Mucosa of gallbladder (tissue), 1 donor: ENCODE results near the gene USF3. TPM values are rescaled to one million over a fixed set of nuclear protein-coding genes. Genes with fewer than 3 reads are reported as not detected.

ENCODE experiments used
- DNase-seq: peaks from one replicate; pipeline ENCODE4 v3.0.0-alpha.2; 2020; ENCODE audit warnings: low spot score
- total RNA-seq: library from RNA; stranded (reverse); gene quantifications from one replicate; pipeline ENCODE4 v1.2.1, GENCODE V29; 2021
- donor health status: DM: no; HTN: no; CAD: no.

The USF3 gene
- total RNA-seq, 1 donor from 2014 or later: 18.6 TPM

DNA sequence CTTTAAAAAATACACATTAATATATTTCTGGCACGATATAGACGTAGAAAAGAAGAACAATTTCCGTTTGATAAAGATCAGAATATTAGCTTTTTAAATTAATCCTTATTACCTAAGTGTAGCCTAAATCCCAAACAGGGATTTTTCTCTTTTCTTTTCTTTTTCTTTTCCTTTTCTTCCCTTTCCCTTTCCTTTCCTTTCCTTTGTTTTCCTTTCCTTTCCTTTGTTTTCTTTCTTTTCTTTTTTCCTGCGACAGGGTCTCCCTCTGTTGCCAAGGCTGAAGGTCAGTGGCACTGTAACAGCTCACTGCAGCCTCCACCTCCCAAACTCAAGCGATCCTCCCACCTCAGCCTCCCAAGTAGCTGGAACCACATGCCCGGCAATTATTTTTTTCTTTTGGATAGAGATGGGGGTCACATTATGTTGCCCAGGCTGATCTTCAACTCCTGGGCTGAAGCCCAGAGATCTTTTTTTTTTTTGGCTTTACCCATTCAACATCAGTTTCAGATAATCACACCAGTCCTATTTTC is 1.8 kb upstream of the USF3 start:
- DNase-seq: no peak

DNA sequence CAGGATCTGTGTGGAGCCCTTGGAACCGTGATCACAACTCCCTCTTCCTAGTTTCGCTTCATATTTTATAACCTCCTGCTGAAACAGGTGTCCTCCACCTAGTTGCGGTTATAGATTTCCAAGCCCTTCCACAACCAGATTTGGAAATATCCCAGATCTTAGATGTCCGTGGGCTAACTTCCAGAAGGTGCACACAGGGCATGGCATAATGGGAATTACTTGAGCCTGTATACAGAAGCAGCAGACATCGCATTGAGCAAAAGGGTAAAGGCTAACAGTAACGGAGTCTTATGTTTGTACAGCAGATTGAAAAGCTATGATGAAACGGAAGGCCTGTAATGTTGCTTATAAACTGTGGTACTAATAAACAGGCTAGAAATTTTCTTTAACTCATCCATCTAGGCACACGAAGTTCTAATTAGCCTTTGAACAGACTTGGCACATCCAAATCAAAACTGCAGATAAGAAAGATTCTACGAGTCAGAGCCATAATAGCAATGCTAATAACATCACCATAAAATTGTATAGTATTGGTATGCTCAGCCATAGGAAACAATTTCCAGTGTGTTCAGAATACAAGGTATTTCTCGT is 1.2 kb upstream of the USF3 start:
- no peak for DNase-seq

DNA sequence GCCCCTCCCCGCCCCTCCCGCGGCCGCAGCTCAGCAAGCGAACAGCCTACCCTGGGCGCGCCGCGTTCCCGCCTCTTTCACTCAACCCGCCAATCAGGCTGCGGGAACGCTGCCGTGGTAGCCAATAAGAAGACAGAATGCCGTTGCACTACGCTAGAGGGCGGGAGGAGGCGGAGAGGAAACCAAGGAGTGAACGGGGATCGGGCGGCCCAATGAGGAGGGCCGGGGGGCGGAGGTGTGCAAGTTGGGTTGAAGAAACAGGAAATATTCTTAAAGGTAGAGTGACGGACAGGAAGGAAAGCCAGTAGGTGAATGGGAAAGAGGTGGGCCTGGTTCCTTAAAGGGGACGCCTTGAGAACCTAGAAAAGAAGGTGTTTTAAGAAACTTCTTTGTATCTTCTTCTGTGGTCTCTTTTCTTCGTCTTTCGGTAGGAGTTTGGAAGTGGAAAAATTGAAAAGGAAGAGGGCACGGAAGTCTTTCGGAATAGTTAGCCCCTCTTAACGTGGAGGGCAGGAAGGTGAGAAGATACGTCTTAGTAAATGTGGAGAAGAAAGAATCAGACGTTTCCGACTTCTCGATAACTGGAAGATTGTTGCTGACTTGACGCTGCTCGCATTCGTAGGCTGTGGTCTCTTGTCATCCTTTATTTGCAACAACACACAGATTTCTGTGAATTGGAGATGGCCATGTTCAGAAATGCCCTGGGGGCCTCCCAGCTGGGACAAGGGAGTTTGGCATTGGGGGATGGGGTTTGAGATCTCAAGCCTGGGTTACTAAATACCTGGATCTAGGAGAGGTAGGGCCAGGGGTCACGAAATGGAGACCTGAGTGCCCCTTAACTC is 437 bp upstream of the USF3 start:
- peak; percentile 99 for DNase-seq

DNA sequence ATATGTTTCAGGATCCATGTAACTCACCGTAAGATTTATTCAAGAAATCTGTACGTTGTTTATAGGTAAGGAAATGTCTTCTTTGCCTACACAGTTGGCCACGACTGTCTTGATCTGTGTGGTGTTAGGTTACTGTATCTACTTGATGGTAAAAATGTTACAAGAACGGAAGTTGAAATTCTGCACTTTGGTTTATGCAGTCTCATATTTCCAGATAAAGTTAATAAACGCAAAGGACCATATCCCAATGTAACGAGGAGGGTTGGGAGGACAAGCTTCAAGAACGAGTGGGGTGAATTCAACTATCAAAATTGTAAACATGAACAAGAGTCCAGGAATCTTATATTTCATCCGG is 1.0 kb downstream of the USF3 start:
- no peak for DNase-seq

DNA sequence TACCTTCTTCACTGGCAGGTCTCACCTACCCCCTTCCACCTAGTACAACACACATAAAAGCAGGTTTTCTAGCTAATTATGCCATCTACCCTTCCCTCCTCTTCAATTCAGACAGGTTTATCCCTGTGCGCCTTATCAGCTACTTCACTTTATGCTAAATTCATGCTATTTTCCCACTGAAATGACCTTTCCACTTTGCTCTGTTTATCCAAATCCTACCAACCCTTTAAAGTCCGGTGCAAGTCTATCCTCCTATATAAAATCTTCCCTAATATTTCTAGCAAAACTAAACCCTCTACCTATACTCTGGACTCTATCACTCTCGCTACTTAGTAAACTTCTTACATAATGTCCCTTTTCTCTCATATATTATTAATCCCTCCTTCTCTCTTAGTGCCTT is 6.0 kb downstream of the USF3 start:
- no peak for DNase-seq

DNA sequence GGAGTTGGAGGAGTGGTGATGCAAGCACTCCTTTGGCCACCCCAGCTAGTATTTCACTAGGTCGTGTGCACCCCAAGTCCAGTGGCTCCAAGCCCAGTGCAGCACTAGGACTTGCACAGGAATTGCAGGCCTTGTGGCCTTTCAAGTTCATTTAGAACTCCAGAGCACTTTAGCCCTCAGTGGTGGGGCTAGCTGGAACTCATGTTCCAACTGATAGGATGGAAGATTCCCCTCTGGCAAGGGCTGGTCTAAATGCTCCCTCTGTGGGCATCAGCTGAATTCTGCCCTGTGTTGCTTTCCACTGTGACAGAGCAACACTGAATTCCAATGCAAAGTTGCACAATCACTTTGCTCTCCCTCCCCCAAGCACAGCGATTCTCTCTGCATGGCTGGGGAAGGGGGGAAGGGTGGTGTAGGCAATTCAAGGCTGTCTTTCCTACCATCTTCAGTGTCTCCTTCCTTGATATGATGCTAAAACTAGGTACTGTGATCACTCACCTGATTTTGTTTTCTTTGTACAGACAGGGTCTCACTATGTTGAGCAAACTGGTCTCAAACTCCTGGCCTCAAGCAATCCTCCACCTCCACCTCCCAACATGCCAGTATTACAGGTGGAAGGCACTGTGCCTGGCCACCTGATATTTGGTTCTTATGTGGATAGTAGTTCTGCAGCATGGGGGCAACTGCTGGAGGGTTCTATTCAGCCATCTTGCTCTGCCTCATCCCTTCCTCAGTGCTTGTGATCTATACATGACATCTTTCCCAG is 10.3 kb downstream of the USF3 start:
- DNase-seq: no peak

DNA sequence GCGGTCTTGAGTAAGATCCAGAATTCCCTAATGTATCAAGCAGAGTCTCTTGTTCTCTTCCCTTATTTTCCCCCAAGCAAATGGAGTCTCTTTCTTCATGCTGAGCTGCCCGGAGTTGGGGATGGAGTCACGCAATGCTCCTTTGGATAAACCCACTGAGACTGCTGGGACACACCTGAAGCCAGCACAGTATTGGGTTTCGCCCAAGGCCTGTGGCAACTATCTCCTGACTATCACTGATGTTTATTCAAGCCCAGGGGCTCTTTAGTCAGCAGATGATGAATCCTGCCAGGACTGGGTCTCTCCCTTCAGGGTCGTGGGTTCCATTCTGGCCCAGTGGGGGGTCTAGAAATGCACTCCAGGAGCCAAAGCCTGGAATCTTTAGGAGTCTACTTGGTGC is 11.3 kb downstream of the USF3 start:
- no peak for DNase-seq

DNA sequence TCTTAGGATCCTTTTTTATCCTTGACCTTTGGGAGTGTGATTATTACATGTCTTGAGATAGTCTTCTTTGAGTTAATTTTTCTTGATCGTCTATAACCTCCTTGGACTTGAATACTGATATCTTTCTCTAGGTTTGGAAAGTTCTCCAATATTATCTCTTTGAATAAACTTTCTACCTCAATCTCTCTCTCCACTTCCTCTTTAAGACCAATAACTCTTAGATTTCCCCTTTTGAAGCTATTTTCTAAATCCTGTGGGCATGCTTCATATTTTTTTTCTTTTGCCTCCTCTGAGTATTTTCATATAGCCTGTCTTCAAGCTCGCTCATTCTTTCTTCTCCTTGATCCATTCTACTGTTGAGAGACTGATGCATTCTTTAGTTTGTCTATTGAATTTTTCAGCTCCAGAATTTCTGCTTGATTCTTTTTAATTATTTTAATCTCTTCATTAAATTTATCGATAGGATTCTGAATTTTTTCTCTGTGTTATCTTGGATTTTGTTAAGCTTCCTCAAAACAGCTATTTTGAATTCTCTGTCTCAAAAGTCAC is 12.1 kb downstream of the USF3 start:
- DNase-seq: no peak

DNA sequence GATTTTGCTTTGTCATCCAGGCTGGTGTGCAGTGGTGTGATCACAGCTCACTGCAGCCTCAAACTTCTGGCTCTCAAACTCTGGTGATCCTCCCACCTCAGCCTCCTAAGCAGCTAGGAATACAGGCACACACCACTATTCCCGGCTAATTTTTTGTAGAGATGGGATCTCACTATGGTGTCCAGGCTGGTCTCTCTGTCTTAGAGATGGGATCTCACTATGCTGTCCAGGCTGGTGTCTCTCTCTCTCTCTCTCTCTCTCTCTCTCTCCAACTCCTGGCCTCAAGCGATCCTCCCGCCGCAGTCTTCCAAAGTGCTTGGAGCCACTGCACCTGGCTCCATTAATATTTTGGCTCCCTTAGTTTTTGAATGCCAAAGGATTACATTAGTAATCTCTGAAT is 17.7 kb downstream of the USF3 start:
- DNase-seq: no peak

DNA sequence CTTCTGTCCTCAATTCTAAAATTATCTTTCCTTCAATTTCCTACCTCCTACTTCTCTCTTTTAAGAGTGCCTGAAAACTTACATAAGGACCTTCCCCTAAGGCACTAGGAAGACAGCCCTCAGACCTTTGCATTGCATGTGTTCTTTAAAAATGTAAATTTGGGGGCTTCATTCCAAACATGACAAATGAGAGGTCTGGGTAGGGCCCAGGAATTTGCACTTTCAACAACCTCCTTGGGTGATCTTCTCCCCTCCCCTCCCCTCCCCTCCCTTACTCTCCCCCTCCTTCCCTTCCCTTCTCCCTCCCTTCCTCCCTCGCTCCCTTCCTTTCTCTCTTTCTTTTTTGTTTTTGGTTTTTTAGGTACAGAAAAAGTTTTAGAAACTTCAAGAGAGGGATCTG is 18.7 kb downstream of the USF3 start:
- no peak for DNase-seq

DNA sequence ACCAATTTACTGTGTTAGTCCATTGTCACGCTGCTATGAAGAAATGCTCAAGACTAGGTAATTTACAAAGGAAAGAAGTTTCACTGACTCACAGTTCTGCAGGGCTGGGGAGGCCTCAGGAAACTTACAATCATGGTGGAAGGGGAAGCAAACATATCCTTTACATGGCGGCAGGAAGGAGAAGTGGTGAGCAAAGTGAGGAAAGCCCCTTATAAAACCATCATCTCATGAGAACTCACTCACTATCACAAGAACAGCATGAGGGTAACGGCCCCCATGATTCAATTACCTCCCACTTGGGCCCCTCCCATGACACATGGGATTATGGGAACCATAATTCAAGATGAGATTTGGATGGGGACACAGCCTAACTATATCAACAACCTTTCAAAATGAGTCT is 20.2 kb downstream of the USF3 start:
- no peak for DNase-seq

DNA sequence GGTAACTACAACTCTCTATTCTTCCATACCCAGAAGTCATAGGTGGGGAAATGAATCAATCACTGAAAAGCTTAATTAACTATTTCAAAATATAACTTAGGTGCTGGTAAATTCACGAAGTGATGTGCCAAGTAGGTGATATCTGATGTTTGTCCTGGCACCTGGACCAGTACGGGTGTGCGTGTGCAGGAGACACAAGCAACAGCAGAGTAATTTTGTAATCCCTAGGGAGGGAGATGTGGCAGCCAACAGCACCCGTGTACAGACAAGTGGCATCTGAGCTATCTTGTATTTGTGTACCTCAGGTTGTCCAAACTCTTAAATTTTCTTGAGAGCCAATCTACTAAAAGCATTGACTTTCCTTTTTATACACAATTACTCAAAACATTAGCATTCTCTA is 22.8 kb downstream of the USF3 start:
- no peak for DNase-seq

DNA sequence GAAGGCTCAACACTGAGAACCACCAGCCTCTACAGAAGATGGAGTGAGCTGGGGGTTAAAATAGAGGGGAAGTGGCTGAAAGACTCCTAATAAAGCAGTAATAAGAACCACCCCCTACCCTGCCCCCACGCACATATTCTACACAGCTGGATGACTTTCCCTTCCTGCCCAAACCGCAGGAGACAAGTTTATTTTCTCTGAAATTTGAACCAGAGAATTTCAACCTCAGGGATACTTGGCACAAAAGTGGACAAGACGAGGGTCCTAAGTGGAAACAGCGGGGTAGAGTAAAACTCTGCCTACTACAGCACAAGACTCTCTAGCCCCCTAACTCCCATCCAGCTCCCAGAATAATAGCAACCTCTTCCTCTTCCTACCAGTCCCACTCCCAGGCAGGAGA is 28.4 kb downstream of the USF3 start:
- DNase-seq: no peak

DNA sequence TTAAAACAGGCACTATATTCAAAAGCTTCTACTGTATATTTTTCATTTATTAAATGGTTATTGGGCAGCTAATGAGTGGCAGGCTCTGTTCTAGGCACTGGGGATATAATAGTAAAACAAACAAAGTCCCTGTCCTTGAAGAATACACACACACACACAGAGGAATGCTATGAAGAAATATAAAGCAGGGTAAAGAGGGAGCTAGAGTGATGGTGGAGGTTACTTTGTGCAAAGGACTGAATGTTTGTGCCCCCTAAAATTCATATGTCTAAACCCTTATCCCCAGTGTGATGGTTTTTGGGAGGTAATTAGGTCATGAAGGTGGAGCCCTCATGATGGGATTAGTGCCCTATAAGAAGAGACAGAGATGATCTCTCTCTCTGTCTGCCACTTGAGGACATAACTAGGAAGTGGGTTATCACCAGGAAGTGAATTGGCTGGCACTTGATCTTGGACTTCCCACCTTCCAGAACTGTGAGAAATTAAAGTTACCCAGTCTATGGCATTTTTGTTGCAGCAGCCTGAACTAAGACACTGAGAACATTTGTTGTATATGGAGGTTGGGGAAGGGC is 31.8 kb downstream of the USF3 start:
- DNase-seq: no peak

DNA sequence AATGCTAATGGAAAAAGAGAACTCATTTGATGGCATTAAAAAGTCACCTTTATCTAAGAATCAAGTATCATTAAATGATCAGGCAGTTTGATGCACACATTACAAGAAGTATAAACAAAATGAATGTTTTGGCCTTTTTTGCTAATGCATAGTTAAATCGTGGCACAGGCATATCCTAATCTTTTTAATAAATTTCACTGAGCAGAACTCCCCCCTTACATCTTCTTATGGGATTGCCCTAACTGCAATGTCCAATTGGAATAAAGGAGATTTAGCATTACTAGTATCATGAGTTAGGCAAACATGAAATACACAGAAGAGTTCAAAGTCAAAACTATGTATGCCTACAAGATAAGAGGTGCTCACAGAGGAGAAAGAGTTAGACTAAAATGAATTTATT is 32.7 kb downstream of the USF3 start:
- DNase-seq: no peak

DNA sequence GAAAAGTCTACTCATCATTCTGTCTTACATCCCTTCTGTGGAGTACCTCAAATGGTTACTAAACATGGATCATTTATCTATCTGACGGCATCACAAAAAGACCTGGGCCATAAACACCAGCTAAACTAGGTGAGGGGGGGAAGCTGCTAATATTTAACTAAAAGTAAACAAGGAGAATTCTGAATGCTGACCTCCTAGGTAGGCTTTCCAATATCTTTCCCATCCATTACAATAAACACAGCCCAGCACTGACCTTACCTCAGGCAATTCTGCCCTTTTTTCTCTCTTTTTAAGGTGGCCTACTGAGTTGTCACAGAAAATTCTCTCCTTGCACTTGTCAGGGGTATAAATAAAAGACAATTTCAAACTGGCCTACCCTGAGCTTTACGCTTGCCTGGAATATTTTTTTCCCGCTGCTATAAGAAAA is 33.1 kb downstream of the USF3 start:
- DNase-seq: no peak

DNA sequence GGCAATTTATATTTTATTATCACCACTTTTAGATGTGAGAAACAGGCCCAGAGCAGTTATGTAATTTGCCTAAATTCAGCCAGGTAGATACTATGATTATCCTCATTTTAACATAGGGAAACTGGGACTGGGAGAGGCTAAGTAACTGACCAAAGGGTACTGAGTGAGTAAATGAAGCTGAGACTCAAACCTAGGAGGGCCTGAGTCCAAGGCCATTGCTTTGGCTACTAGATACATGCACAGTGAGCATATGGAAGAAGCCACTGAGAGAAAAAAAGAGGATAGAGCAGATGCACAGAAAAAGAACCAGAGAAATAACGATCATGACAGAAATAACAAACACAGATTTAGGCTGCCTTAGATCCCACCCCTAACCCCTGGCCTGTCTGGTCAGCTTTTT is 33.6 kb downstream of the USF3 start:
- no peak for DNase-seq

DNA sequence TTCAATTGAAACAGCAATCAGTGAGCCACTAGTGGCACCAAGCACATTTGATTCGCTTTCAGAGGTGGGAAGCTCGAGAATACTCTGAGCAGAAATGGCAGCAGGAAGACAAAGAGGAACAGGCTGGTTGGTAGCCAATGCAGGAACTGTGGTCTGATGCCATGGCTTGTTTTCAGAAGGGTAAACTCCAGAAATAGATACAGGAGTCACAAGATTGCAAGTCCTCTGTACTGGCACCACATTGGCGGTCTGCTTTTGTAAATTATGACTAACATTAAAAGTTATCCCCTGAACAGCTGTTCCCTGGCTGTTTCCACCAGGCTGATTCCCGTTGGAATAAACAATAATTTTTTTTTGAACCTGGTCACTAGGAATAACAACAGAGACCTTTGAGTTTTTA is 35.5 kb downstream of the USF3 start:
- no peak for DNase-seq

DNA sequence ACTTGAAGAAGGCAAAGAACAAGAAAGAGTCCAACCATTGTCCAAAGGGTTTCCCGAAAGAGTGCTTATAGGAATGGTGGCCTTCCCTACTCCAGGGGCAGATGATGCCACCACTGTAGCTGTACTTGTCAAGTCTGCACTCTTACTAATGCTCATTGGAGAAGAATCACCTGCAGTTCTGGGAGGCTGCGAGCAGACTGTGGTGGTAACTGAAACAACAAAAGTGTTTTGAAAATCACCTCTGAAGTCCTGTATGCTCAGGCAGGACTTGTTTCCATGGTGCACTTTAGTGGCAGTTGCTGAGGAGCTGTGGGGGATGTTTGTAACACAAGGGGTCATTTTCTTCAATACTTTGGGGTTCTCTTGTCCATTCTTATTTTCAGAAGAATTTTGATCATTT is 36.0 kb downstream of the USF3 start:
- DNase-seq: no peak

DNA sequence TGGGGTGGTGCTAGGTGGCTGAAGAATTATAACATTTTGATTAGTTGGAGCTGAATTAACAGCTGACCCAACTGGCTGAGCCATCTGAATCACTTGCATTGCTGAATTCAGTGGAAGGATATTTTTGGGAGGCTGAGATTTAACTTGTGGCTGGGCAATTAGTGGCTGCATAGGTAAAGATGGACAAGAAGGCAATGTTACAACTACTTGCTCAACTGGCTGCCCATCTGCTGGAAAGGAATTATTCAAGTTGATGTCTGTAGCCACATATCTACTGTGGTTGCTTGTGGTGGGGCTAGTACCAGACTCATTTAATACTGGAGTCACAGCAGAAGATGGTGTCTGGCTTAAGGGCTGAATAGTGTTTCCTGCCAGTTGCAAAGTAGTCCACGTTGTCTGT is 36.4 kb downstream of the USF3 start:
- DNase-seq: no peak

DNA sequence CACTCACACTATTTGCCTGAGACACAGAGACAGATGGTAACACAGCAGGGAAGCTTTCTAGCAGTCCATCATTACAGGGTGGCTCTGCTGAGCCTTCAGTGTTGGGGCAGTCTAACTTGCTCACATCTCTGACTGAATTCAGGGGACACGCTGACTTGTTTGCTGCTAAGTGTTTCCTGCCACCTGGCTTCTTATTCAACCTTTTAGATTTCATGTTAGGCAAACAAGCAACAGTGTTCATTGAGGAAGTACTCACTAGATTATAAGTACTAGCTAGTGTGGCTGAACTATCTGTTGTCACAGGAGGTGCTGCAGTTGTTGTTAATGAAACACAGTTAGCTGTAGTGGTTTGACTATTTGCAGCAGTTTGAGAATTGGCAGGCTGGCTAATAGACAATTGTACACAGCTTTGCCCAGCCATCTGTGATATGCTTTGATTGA is 37.3 kb downstream of the USF3 start:
- no peak for DNase-seq

DNA sequence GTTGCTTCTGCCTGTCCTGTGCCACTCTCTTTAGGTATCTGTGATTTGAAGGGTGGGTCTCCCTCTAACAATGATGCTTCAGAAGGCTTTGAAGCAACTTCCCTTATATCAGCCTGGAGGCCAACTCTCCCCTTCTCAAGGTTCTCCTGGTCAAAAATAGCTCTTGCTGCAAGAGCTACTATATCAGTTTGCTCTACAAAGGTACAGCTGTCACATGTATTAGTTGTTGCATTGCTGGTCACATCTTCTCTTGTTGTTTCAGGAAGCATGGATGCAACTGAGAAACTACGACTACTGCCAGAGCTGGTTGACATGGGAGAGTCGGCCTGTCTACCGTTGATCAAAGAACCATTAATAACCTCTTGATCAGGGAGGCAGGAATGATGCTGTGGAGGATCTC is 38.3 kb downstream of the USF3 start:
- DNase-seq: no peak
